AG04450 (cell line): Measurements from ENCODE around the gene FILIP1. TPM values are rescaled to one million over a fixed set of nuclear protein-coding genes. Genes with fewer than 3 reads are reported as not detected.
A peak's percentile ranks its signal among the peaks of the same experiment; 100 is the strongest.

ENCODE experiments used
- CTCF ChIA-PET: fragments of 300-600, 350-600 bp; formaldehyde crosslinking; extraction: SDS; loops from one replicate; lab custom pipeline; 2022; ENCODE audit warnings: antibody characterized with exemption, inconsistent platforms; lab: Charles Lee
- POLR2A ChIA-PET: fragments of 350-600 bp; formaldehyde crosslinking; extraction: SDS; loops from one replicate; lab custom pipeline; 2021; ENCODE audit warnings: antibody characterized with exemption, inconsistent platforms; lab: Yijun Ruan, JAX
- DNase-seq: peaks from one replicate; pipeline ENCODE4 v3.0.0-alpha.2; 2011; ENCODE audit warnings: low read depth, low spot score
- H3K27ac ChIP-seq: one replicate; pipeline ENCODE4 v1.5.1; 2012; ENCODE audit warnings: low read depth, low read length, control low read depth
- H3K27me3 ChIP-seq: one replicate; pipeline ENCODE4 v1.6.0; 2012; ENCODE audit warnings: low read length; ENCODE audit not compliant: control insufficient read depth, insufficient read depth
- H3K4me3 ChIP-seq: 2 replicates; pipeline ENCODE4 v1.5.1; 2011; ENCODE audit warnings: mild to moderate bottlenecking, low read depth, low read length, control low read depth
- H3K9me3 ChIP-seq: 2 replicates; pipeline ENCODE4 v1.5.1; 2012; ENCODE audit warnings: low read length; ENCODE audit not compliant: control insufficient read depth, insufficient read depth
- polyA plus RNA-seq: library from polyadenylated mRNA; depleted of rRNA; stranded (reverse); fragments of >200 nt; gene quantifications from 2 replicates; pipeline ENCODE4 v1.2.3, GENCODE V29; 2011
- TF ChIP-seq, protein P1 (sequence below): IDR thresholded peaks from 2 replicates; pipeline ENCODE4 v1.5.1; 2011; ENCODE audit warnings: low read depth, low read length, control low read depth, inconsistent platforms

FILIP1 gene
- polyA plus RNA-seq, 1 experiment = 0.12 TPM

DNA sequence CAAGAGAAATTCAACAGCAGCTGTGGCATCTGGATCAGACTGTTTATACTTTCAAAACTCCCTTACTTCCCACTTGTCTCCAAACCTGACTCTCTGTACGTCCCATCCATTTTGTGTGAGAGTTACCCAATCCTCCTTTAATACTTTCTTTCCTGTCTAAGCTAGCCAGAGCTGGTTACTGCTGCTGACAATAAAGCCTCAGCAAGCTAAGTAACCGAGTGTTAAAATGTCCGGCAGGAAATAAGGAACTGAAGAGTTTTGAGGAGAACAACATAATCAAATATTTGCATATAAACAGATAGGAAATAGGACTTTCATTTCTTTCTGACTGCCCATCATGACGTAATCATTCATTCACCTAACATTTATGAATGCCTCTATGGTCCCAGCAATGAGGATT, 220.6 kb downstream of the FILIP1 start:
- Histone ChIP-seq H3K27ac (no peak overlapping the region), H3K27me3 (no peaks in the 10 kb centered on the region), H3K4me3 (no peak overlapping the region), H3K9me3 (no peaks in the 10 kb centered on the region)
- CTCF ChIA-PET = interaction anchor here (2.4 kb wide), 1 partner anchor 273 kb away, joined by 7 read pairs; no protein-coding TSS in a partner anchor
- POLR2A ChIA-PET = interaction anchor here (1.1 kb wide), 1 partner anchor 11 kb away, joined by 6 read pairs; the partner anchor contains the start of gene TMEM30A
- DNase-seq = no peak
- TF ChIP-seq, protein P1, sequence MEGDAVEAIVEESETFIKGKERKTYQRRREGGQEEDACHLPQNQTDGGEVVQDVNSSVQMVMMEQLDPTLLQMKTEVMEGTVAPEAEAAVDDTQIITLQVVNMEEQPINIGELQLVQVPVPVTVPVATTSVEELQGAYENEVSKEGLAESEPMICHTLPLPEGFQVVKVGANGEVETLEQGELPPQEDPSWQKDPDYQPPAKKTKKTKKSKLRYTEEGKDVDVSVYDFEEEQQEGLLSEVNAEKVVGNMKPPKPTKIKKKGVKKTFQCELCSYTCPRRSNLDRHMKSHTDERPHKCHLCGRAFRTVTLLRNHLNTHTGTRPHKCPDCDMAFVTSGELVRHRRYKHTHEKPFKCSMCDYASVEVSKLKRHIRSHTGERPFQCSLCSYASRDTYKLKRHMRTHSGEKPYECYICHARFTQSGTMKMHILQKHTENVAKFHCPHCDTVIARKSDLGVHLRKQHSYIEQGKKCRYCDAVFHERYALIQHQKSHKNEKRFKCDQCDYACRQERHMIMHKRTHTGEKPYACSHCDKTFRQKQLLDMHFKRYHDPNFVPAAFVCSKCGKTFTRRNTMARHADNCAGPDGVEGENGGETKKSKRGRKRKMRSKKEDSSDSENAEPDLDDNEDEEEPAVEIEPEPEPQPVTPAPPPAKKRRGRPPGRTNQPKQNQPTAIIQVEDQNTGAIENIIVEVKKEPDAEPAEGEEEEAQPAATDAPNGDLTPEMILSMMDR = no peak

DNA sequence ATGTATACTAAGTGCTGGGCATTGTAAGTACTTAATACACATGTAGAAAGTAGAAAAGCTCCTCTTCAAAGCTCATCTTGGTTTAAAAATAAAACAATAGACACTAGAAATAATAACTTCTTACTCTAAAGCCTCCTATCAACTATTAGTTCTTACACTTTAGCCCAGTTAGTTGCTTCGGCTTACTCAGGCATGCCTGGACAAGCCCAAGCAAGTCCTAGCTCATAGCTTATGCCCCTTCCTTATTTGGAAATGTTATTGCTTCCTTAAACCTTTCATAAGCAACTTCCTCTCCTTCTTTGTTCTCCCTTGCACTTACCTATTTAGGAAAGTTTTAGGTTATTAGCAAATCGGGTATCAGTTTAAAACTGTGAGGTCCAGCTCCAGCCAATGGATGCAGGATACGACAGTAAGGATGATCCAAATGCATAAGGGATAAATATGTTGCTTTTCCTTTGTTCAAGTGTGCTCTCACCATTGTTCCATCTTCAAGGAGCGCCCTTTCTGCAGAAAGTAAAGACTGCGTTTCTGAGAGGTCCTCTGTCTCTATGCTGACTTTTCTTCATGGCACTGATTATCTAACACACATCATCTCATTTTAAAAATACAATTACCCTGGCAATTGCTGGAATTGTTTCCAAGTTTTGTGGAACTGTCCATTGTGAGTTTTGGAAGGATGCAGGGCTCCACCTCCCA, 221.3 kb downstream of the FILIP1 start:
- no peaks in the 10 kb centered on the region for H3K9me3 ChIP-seq
- DNase-seq = no peak
- H3K27ac ChIP-seq = peak overlapping the region; percentile 61
- H3K27me3 ChIP-seq = no peaks in the 10 kb centered on the region
- CTCF ChIA-PET = interaction anchor here (2.4 to 3.2 kb wide), 2 partner anchors 255 to 274 kb away, joined by 7 to 20 read pairs; no protein-coding TSS in a partner anchor
- TF ChIP-seq, protein P1 = no peak
- POLR2A ChIA-PET = interaction anchor here (1.1 kb wide), 1 partner anchor 12 kb away, joined by 6 read pairs; the partner anchor contains the start of gene TMEM30A
- H3K4me3 ChIP-seq = no peak overlapping the region

DNA sequence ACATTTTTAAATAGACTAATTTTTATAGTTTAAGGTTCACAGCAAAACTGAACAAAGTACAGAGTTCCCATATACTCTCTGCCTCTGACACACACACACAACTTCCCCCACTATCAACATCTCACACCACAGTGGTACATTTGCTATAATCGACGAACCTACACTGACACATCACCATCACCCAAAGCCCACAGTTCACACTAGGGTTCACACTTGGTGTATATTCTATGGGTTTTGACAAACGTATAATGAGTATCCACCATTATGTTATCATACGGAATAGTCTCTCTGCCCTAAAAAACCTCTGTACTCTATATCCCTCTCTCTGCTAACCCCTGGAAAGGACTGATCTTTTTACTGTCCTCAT, 224.6 kb downstream of the FILIP1 start:
- Histone ChIP-seq H3K4me3 (no peak overlapping the region), H3K27ac (no peak overlapping the region), H3K9me3 (no peaks in the 10 kb centered on the region), H3K27me3 (no peaks in the 10 kb centered on the region)
- ChIA-PET CTCF (interaction anchor here (2.9 to 4.5 kb wide), 3 partner anchors 12 to 278 kb away, joined by 36 to 74 read pairs (median 49); no protein-coding TSS in a partner anchor), POLR2A (no interaction called here)
- DNase-seq = no peak
- TF ChIP-seq, protein P1 = no peak

DNA sequence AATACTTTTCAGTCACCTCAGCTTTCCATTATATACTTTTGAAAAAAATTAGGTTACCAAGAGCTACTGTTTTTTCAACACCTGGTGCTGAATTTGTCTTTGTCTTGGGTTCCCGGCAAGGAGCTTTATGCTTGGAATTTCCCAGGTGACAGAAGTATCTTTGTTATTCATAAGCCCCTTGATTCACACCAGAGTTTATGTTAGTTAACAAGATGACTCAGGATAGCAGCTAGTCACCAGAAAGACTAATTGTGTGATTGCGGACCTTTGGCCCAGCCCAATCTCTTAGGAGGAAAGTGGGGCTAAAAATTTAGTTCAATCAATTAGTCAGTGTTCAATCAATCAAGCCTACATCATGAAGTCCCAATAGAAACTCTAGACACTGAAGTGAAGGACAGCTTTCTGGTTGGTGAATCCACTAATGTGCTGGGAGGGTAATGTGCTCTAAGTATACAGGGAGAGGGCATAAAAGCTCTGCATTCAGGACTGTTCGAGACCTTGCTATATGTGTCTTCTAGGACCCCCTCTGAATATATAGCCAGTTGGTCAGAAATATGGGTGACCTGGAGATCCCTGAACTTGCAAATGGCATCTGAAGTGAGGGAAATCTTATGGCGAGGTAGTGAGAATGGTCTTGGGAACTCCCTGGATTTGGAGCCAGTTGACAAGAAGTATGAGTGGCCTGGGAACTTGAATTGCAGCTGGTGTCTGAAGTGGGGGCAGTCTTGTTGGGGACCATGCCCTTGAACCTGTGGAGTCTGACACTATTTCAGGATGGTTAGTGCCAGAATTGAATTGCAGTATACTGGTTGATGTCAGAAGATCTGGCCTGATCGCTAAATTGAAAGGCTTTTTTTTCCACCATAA, 225.2 kb downstream of the FILIP1 start:
- H3K9me3 ChIP-seq = no peaks in the 10 kb centered on the region
- H3K27me3 ChIP-seq = no peaks in the 10 kb centered on the region
- ChIA-PET POLR2A (interaction anchor here (0.9 kb wide), 1 partner anchor 278 kb away, joined by 3 read pairs; no protein-coding TSS in a partner anchor), CTCF (interaction anchor here (0.7 to 4.5 kb wide), 11 partner anchors 8 to 294 kb away, joined by 3 to 74 read pairs (median 21); partner anchors contain the start of gene TMEM30A)
- no peak overlapping the region for H3K27ac ChIP-seq
- no peak for DNase-seq
- TF ChIP-seq, protein P1 = no peak
- H3K4me3 ChIP-seq = no peak overlapping the region
